HepG2 (cell line): Measurements from ENCODE around the gene GGNBP2. TPM values are rescaled to one million over a fixed set of nuclear protein-coding genes. Genes with fewer than 3 reads are reported as not detected.

ENCODE experiments used
- AHR ChIP-seq: IDR thresholded peaks from 2 replicates; pipeline ENCODE4 v1.6.1; 2018; ENCODE audit warnings: missing genetic modification reagents, missing compliant biosample characterization
- CHD2 ChIP-seq: IDR thresholded peaks from 2 replicates; pipeline ENCODE4 v1.6.1; 2011; ENCODE audit warnings: low read depth, low read length, improper control_type of control experiment
- EED ChIP-seq: sonication (generic); formaldehyde crosslinking; IDR thresholded peaks from 2 replicates; pipeline ENCODE4 v1.5.0; 2020; ENCODE audit warnings: mild to moderate bottlenecking, missing genetic modification reagents
- ELF1 ChIP-seq: sonication (generic); formaldehyde crosslinking; IDR thresholded peaks from 2 replicates; pipeline ENCODE4 v1.4.0; 2020; ENCODE audit warnings: missing genetic modification reagents
- FOXK1 ChIP-seq: sonication (generic); formaldehyde crosslinking; IDR thresholded peaks from 2 replicates; pipeline ENCODE4 v1.4.0; 2020; ENCODE audit warnings: low read depth, missing genetic modification reagents, borderline replicate concordance
- GPN1 ChIP-seq: sonication (generic); formaldehyde crosslinking; IDR thresholded peaks from 2 replicates; pipeline ENCODE4 v1.5.1; 2020; ENCODE audit warnings: missing genetic modification reagents, borderline replicate concordance
- HIC2 ChIP-seq: sonication (generic); formaldehyde crosslinking; IDR thresholded peaks from 2 replicates; pipeline ENCODE4 v1.9.0; 2022; ENCODE audit warnings: low read depth, missing genetic modification reagents
- ISX ChIP-seq: sonication (generic); formaldehyde crosslinking; conservative IDR thresholded peaks from 2 replicates; pipeline ENCODE4 v1.5.0; 2020; ENCODE audit warnings: missing genetic modification reagents
- MTA1 ChIP-seq: sonication (generic); formaldehyde crosslinking; IDR thresholded peaks from 2 replicates; pipeline ENCODE4 v1.4.0; 2020; ENCODE audit warnings: missing genetic modification reagents, mild to moderate bottlenecking, borderline replicate concordance
- MTA3 ChIP-seq: sonication (generic); formaldehyde crosslinking; IDR thresholded peaks from 2 replicates; pipeline ENCODE4 v1.4.0; 2020; ENCODE audit warnings: missing genetic modification reagents
- ZBTB3 ChIP-seq: sonication (generic); formaldehyde crosslinking; IDR thresholded peaks from 2 replicates; pipeline ENCODE4 v1.4.0; 2020; ENCODE audit warnings: low read depth, mild to moderate bottlenecking, moderate library complexity, missing genetic modification reagents, borderline replicate concordance
- ZNF776 ChIP-seq: sonication (generic); formaldehyde crosslinking; IDR thresholded peaks from 2 replicates; pipeline ENCODE4 v1.4.0; 2020; ENCODE audit warnings: mild to moderate bottlenecking, missing genetic modification reagents
- polyA plus RNA-seq, 8 experiments: library from polyadenylated mRNA; depleted of rRNA in 3 of 8; stranded (reverse) in 7 of 8; unstranded in 1 of 8; fragments of >200 nt; fragmentation: Illumina TruSeq in 4 of 8; extraction: Trizol in 4 of 8; gene quantifications; 2 replicates each; pipeline versions ENCODE4 v1.2.1 to v1.2.3, GENCODE V29; 2011 to 2016; ENCODE audit warnings: low read depth in 4 of 8, missing spikeins in 1 of 8, mixed read lengths in 1 of 8; ENCODE audit not compliant: insufficient read depth in 1 of 8
- total RNA-seq, 5 experiments: library from RNA; depleted of rRNA; stranded (reverse); fragments of >200 nt; fragmentation: Illumina TruSeq; extraction: Trizol; gene quantifications; 2 replicates each; pipeline ENCODE4 v1.2.3, GENCODE V29; 2016; ENCODE audit warnings: low read depth in 1 of 5
- TF ChIP-seq, protein P1 (sequence below): sonication (generic); formaldehyde crosslinking; IDR thresholded peaks from 2 replicates; pipeline ENCODE4 v1.8.1; 2023; ENCODE audit warnings: mild to moderate bottlenecking, missing genetic modification reagents
- TF ChIP-seq, protein P2 (sequence below): sonication (generic); formaldehyde crosslinking; IDR thresholded peaks from one replicate; pipeline ENCODE4 v1.5.1; 2020; ENCODE audit warnings: mild to moderate bottlenecking, missing genetic modification reagents; ENCODE audit errors: not compliant biosample characterization
- TF ChIP-seq, protein P3 (sequence below): IDR thresholded peaks from 2 replicates; pipeline ENCODE4 v1.6.1; 2016

Gene GGNBP2
- total and polyA plus RNA-seq, 2 of the 13 experiments (the other 11 are each of a cell fraction or from before 2014, with no cell fraction given) = 53.3 to 84.2 TPM

GRCh38 chr17:36534840-36535668, 9.7 kb upstream of the GGNBP2 start, which contains the start of the genes MYO19 and PIGW (continued):
- TF ChIP-seq MTA3 (CRISPR knock-in tag) (no peak), MTA1 (CRISPR knock-in tag) (no peak; the same call in 1 of the 2 replicates), ZNF776 (peak; percentile 83), AHR (CRISPR knock-in tag) (no peak), ELF1 (CRISPR knock-in tag) (peak; percentile 97), GPN1 (no peak; the same call in 1 of the 2 replicates), ZBTB3 (CRISPR knock-in tag) (peak; percentile 84), HIC2 (CRISPR knock-in tag) (0 out of 2 replicates have a peak, but pooled peaks have one; percentile 10), ISX (CRISPR knock-in tag) (peak; percentile 79; the same call in 1 of the 2 replicates), CHD2 (peak; percentile 97), EED (CRISPR knock-in tag) (peak; percentile 87; the same call in 1 of the 2 replicates), FOXK1 (CRISPR knock-in tag) (no peak)
- TF ChIP-seq, protein P1, sequence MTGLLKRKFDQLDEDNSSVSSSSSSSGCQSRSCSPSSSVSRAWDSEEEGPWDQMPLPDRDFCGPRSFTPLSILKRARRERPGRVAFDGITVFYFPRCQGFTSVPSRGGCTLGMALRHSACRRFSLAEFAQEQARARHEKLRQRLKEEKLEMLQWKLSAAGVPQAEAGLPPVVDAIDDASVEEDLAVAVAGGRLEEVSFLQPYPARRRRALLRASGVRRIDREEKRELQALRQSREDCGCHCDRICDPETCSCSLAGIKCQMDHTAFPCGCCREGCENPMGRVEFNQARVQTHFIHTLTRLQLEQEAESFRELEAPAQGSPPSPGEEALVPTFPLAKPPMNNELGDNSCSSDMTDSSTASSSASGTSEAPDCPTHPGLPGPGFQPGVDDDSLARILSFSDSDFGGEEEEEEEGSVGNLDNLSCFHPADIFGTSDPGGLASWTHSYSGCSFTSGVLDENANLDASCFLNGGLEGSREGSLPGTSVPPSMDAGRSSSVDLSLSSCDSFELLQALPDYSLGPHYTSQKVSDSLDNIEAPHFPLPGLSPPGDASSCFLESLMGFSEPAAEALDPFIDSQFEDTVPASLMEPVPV (CRISPR knock-in tag) = peak; percentile 59
- TF ChIP-seq, protein P2, sequence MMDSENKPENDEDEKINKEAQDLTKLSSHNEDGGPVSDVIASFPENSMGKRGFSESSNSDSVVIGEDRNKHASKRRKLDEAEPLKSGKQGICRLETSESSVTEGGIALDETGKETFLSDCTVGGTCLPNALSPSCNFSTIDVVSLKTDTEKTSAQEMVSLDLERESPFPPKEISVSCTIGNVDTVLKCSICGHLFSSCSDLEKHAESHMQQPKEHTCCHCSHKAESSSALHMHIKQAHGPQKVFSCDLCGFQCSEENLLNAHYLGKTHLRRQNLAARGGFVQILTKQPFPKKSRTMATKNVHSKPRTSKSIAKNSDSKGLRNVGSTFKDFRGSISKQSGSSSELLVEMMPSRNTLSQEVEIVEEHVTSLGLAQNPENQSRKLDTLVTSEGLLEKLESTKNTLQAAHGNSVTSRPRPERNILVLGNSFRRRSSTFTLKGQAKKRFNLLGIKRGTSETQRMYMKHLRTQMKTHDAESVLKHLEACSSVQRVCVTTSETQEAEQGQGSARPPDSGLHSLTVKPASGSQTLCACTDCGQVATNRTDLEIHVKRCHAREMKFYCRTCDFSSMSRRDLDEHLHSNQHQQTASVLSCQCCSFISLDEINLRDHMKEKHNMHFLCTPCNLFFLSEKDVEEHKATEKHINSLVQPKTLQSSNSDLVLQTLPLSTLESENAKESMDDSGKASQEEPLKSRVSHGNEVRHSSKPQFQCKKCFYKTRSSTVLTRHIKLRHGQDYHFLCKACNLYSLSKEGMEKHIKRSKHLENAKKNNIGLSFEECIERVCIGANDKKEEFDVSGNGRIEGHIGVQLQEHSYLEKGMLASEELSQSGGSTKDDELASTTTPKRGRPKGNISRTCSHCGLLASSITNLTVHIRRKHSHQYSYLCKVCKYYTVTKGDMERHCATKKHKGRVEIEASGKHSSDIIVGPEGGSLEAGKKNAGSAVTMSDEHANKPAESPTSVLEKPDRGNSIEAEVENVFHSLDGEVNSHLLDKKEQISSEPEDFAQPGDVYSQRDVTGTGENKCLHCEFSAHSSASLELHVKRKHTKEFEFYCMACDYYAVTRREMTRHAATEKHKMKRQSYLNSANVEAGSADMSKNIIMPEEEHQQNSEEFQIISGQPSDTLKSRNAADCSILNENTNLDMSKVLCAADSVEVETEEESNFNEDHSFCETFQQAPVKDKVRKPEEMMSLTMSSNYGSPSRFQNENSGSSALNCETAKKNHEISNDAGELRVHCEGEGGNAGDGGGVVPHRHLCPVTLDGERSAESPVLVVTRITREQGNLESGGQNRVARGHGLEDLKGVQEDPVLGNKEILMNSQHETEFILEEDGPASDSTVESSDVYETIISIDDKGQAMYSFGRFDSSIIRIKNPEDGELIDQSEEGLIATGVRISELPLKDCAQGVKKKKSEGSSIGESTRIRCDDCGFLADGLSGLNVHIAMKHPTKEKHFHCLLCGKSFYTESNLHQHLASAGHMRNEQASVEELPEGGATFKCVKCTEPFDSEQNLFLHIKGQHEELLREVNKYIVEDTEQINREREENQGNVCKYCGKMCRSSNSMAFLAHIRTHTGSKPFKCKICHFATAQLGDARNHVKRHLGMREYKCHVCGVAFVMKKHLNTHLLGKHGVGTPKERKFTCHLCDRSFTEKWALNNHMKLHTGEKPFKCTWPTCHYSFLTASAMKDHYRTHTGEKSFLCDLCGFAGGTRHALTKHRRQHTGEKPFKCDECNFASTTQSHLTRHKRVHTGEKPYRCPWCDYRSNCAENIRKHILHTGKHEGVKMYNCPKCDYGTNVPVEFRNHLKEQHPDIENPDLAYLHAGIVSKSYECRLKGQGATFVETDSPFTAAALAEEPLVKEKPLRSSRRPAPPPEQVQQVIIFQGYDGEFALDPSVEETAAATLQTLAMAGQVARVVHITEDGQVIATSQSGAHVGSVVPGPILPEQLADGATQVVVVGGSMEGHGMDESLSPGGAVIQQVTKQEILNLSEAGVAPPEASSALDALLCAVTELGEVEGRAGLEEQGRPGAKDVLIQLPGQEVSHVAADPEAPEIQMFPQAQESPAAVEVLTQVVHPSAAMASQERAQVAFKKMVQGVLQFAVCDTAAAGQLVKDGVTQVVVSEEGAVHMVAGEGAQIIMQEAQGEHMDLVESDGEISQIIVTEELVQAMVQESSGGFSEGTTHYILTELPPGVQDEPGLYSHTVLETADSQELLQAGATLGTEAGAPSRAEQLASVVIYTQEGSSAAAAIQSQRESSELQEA = no peak
- TF ChIP-seq, protein P3, sequence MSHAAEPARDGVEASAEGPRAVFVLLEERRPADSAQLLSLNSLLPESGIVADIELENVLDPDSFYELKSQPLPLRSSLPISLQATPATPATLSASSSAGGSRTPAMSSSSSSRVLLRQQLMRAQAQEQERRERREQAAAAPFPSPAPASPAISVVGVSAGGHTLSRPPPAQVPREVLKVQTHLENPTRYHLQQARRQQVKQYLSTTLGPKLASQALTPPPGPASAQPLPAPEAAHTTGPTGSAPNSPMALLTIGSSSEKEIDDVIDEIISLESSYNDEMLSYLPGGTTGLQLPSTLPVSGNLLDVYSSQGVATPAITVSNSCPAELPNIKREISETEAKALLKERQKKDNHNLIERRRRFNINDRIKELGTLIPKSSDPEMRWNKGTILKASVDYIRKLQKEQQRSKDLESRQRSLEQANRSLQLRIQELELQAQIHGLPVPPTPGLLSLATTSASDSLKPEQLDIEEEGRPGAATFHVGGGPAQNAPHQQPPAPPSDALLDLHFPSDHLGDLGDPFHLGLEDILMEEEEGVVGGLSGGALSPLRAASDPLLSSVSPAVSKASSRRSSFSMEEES (CRISPR knock-in tag) = peak; percentile 67; the same call in 1 of the 2 replicates
